HuH-7 (cell line): Measurements from ENCODE around the gene COPE.

Experiments
- DNase-seq: peaks from one replicate; pipeline ENCODE4 v3.0.0; 2011; ENCODE audit warnings: low spot score

COPE gene

GRCh38 chr19:18894254-18895037 is 24.7 kb downstream of the COPE start:
- DNase-seq = no peak

GRCh38 chr19:18893587-18894253 is 25.5 kb downstream of the COPE start:
- DNase-seq = no peak

- DNase-seq = no peak
Measured at GRCh38 chr19:18889949-18890745, 29.0 kb downstream of the COPE start.

- DNase-seq = no peak
Measured at GRCh38 chr19:18886972-18887371, 32.2 kb downstream of the COPE start.

GRCh38 chr19:18883526-18884304 is 35.5 kb downstream of the COPE start:
- DNase-seq = no peak

GRCh38 chr19:18881491-18881890 is 37.7 kb downstream of the COPE start:
- no peak for DNase-seq

GRCh38 chr19:18879579-18880373 is 39.4 kb downstream of the COPE start:
- DNase-seq = no peak

GRCh38 chr19:18878858-18879578 is 40.2 kb downstream of the COPE start:
- no peak for DNase-seq

GRCh38 chr19:18878058-18878797 is 41.0 kb downstream of the COPE start:
- DNase-seq = no peak

GRCh38 chr19:18876865-18877264 is 42.3 kb downstream of the COPE start:
- DNase-seq = no peak

- DNase-seq = no peak
Measured at GRCh38 chr19:18875726-18876125, 43.5 kb downstream of the COPE start.

GRCh38 chr19:18871543-18871942 is 47.6 kb downstream of the COPE start:
- DNase-seq = no peak

GRCh38 chr19:18870531-18871172 is 48.5 kb downstream of the COPE start:
- no peak for DNase-seq

GRCh38 chr19:18869781-18870530 is 49.2 kb downstream of the COPE start:
- DNase-seq = no peak

- no peak for DNase-seq
Measured at GRCh38 chr19:18869023-18869618, 50.1 kb downstream of the COPE start.

- no peak for DNase-seq
Measured at GRCh38 chr19:18868380-18869022, 50.7 kb downstream of the COPE start.

- DNase-seq = no peak
Measured at GRCh38 chr19:18867751-18868150, 51.4 kb downstream of the COPE start.

- DNase-seq = no peak
Measured at GRCh38 chr19:18867199-18867598, 52.0 kb downstream of the COPE start.
